HG02798 (cell line): ENCODE measurements around the gene PFDN5.
"Not testable (repeated sequence)": the region's sequence is repeated elsewhere in the genome, so short reads cannot be mapped to it uniquely, and the experiment has no call there.

Experiments
- ATAC-seq: cut with Tn5 transposase; IDR thresholded peaks from one replicate; pipeline ENCODE4 v1.9.1; 2021; ENCODE audit warnings: mild to moderate bottlenecking; ENCODE audit not compliant: unreplicated experiment, poor library complexity

PFDN5 gene

DNA sequence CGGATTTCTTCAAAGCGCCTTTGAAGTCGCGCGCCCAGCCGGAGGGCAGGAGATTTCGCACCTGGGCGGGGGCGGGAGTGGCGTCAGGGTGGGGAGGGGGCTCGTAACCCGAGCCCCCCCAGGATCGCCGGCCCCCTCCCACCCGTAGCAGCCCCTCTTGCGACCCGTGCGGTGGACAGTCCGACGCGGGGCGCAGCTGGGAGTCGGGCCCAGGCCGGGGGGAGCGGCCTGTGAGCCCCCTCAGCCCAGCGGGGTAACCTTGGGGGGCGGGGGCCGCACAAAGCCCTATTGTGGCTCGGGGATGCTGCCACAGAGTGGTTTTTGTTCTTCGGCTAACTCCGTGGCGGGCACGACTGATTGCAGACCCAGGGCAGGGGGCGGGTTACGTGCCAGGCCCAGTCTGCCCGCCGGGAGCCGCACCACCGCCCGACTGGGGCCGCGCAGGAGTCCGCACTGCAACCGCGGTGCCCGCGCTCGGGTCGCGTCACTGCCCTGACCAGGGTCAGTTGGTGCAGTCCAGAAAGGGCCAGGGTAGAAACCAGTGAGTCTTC is 30.2 kb downstream of the PFDN5 start:
- no peak for ATAC-seq

DNA sequence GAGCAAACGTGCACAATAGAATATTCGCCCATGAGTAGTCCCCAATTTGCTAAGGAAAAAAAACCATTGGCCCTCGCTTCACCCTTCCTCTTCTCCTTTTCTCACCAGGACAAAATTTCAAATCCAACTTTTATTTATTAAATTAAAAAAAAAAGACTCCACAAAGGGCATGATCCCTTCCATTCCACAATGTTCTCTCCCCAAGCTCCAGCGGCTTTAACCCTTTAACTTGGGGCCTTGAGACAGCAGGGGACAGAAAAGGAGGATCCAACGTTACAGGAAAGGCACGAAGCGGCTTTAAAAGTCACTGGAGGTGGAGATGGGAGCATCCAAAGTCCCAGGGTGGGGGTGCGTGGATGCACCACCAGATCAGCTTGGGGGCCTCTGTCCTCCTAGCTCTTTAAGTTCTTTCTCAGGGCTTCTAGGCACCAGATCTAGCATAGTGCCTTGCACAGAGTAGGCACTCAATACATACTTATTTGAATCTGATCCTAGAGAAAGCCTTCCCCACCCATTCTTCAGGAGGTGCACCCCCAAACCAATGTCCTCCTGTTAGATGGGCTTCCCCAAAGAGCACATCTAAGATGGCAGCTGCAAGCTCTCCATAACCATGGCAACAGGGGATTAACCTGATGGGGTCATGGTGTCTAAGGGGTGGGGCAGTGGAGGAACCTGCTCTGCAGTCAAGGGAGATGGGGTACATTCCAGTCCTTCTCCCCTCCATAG is 31.3 kb downstream of the PFDN5 start:
- no peak for ATAC-seq

DNA sequence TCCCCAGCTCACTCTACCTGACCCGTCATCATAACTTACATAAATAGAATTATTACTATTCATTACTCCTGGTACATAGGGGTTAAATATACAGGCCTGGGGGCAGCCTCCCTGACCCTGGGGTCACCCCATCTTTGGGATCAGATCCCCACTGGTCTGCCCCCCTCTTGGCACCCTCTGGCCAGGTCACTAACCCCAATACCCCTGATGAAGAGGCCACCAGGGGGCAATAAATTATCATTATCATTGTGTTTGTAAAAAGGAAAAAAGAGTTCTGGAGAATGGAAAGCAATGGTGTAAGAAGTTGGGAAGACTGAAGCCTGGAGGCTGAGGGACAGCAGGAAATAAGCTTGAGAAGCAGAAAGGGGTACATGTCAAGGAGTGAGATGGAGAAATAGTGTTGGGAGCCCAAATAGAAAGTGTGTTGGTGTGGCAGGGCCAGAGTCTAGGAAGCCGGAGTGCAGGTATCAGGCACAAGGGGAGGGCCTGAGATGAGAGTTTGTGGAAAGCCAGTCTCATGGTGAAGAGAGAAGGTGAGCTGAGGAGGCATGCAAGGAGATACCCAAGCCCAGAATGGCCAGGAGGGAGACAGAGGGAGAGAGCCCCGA is 32.2 kb downstream of the PFDN5 start:
- no peak for ATAC-seq

DNA sequence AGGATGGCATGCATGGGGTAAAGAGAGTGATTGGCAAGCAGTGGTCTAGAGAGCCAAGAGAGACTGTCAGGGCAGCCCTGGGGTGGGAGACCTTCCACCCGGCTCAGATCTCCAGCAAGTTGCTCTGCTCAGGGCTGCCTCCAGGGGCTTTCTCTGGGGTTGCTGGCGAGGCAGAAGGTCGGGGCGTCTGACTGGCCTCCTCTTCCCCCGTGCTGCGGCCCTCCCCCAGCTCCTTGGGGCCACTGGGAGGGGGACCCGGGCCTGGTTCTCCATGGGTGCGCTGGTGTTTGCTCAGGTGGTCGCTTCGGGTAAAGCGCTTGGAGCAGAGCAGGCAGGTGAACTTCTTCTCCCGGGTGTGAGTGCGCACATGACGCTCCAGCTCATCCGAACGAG is 32.7 kb downstream of the PFDN5 start:
- no peak for ATAC-seq

DNA sequence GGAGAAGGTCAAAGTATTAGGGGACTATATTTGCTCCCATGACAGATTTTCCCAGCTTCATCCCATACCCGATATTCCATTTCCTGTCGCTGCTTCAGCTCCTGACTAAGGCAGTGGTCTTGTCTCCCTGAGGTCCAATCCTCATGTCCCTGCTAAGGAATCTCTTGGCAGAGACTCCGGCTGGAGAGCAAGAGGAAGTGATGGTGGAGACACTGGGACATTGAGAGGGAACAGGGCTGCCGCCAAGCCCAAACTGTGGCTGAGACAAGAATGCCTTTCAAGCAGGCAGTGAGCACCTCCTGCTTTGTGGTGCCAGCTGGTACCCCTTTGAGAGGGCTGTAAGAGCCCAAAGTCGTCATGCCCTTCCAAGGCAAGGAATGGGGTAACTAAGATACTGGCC is 35.3 kb downstream of the PFDN5 start:
- ATAC-seq: no peak

DNA sequence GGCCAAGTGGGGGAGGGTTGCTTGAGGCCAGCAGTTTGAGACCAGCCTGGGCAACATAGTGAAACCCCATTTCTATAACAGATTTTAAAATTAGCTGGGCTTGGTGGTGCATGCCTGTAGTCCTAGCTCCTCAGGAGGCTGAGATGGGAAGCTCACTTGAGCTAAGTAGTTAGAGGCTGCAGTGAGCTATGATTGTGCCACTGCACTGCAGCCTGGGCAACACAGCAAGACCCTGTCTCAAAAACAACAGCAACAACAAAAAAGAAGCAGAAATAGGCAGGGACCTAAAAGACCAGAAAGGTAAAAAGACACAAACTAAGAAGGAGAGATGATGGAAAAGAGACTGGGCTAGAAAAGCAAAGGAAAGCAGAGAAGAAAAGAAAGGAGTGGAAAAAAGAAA is 37.0 kb downstream of the PFDN5 start:
- ATAC-seq: not testable (repeated sequence)

DNA sequence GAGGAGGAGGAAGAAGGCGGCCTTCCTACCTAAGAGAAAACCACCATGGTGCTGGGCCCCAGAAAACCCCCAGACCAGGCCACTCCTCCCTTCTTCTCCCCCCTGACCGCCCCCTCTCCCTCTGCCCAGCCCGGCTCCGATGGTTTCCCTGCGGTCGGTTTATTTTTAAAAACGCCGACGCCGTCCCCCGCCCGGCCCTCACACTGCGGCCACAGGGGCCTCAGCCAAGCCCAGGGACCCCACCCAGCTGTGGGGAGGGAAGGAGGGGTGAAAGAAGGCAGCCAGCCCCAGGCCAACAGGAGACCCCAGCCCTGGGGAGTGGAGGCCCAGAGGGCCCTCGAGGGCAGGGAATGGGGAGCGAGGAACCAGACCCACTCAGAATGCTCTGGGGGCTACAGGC is 37.4 kb downstream of the PFDN5 start:
- ATAC-seq: no peak

DNA sequence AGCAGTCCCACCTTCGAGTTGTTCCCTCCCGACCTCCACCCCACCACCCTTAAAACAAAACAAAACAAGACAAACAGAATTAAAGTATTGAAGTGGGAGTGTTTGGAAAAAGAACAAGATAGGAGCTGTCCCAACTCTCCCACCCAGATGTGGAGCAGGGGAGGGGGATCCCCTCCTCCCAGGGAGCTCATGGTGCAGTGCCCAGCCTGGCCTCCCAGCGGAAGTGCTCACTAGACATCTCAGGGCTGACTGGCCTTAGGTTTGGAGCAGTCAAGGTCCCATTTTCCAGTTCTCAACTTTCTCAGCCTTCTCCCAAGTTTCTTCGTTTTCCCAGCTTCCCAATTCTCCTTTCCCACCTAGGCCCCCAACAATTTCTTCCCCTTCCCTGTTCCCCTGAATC is 37.9 kb downstream of the PFDN5 start:
- no peak for ATAC-seq

DNA sequence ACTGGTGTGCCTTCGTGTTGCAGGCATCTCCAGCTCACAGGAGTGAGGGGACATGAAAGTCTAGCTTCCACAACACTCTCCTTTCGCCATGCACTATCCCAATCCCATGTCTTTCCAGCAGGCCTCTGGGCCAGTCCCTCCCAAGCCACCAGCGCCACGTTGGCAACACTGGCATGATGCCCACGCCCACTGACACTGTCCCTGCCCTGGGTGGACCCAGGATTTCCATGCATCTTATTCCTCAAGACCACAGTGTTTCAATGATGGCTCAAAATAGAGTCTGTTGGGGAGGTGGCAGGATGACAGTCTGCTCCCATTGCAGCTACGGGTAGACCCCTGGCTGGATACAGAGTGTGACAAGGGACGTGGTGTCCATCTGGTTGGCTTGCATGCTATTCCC is 38.5 kb downstream of the PFDN5 start:
- no peak for ATAC-seq

DNA sequence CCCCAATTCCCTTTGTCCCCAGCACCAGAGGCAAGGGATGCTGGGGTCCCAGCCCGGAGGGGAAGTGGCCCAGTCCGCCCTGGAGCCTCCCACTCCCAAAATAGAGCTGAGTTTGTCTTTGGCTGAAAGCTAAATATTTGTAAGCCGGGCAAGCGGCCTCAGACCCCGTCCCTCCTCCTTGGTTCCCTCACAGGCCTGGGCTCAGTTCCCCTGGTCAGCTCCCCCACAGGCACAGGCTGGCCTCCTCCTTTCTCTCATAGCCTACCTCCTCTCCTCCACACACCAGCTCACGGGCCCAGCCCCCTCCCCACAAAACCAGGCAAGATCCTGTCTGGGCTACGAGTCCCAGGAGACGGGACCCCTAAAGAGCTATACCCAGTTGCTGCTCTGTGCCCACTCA is 39.5 kb downstream of the PFDN5 start:
- ATAC-seq: no peak

DNA sequence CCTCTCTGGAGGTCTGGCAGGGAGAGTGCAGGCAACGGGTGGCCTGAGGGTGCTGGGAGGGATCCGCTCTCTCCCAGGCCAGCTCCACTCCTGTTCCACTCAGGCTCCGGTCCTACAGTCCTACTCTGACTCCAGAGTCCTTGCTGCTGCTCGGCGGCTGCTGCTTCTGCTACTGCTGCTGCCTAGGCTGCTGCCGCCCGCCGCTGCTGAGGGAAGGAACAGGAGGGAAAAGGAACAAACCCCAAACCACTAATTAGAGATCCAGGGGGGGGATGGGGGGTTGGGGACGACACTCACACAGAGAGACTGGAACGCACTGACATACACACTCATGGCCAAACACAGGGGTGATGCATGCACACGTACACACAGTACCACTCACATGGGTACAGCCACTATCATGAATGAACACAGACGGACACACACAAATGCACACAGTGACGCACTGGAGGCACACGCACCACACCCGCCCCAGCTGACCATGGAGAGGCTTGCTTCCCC is 40.9 kb downstream of the PFDN5 start, which contains the start of gene SP7:
SP7 (minus strand) TSS at position 174 of the 501 bp plus-strand sequence. CDS start 708 bp downstream, outside the sequence.
- ATAC-seq: no peak

DNA sequence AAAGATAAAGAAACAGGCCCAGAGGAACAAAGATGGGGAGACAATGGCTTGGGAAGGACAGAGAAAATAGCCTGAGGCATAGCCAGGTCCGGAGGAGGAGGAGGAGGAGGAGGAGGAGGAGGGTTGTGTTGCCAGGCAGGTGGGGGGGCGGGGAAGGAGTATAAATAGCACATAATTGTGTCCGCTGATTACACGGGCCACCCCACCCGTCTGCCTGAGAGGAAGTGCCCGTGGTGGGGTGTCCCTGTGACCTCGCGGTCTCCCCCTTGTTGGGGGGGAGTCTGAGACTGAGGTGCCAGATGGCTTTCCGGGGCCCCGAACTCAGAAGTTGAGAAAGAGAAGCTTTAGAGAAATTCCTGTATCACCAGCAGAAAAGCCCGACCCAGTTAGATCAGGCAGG is 42.7 kb downstream of the PFDN5 start:
- no peak for ATAC-seq

DNA sequence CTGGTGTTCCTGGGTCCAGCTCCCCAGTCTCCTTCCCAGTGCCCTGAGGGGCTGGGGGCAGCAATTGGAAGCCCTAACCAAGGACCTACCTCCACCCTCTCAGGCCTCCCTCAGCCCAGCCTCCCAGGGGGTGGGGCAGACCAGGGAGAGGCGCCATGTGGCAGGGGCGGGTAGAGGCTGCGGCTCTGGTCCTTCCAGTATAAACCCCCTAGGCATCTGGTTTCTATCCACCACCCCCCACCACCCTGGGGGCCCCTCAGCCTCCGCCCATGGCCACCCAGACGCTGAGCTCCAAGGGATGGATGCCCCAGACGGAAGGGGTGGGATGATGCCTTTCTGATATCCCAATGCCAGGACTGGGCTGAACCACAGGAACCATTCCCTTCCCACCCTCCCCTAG is 43.6 kb downstream of the PFDN5 start:
- ATAC-seq: no peak

DNA sequence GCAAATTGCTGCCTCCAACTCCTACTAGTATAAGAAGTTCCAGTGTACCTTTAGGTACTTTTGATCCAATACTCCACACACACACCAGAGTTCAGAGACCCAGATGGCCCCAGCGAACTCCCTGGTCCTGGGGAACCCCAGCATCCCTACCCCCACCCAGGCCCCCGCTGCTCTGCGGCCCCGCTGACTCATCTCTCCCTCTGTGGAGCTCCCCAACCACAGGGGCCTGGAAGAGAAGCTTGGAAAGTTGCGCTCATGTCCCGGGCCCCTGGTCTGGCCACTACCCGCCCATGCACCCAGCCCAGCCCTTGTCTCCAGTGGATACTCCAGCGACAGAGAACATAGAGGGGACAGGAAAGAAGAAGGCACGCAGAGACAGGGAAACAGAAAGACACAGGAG is 45.1 kb downstream of the PFDN5 start:
- no peak for ATAC-seq

DNA sequence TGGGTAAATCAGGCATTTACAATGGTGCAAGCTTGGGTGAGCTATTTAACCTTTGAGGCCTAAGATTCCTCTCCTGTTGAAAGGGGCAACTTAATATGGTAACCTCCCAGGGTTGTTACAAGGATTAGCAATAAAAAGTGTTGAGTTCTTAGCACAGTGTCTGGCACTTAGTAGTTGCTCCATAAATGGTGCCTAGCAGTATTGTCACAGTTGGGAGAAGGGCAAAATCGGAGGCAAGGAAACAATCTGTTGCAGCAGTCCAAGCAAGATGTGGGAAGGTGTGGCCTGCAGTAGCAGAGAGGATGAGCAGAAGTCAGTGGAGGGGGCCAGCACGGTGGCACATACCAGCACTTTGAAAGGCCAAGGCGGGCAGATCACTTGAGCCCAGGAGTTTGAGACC is 48.1 kb downstream of the PFDN5 start:
- no peak for ATAC-seq

DNA sequence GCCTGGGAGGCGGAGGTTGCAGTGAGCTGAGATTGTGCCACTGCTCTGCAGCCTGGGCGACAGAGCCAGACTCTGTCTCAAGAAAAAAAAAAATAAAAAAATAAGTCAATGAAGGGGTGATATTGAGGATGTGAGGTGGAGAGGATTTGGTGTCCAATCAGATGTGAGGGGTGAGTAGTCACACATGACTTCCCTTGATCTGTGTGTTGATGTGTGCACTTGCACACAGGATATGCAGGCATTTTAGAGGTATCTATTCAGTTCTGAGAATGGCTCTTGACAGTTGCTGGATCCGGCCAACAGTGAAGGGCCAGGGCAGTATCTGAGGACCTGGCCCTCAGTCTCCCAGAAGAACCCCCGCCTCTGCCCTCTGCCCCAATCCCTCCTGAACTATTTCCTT is 48.6 kb downstream of the PFDN5 start:
- ATAC-seq: no peak

DNA sequence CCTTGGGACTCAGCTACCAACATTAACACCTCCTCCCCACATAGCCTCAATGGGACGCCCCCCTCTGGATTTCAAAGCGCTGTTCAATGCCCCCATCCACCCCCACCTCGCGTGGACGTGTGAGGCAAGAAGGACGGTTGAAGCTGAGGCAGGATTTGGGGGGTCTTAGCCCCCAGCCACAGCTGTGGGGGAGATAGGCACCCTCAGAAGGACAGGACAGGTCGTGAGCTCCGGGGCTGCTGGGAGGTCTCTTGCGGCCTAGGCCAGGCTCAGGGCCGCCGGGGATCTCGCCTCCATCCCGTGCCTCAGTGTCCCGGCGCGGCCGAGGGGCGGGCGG is 49.1 kb downstream of the PFDN5 start:
- ATAC-seq: no peak

DNA sequence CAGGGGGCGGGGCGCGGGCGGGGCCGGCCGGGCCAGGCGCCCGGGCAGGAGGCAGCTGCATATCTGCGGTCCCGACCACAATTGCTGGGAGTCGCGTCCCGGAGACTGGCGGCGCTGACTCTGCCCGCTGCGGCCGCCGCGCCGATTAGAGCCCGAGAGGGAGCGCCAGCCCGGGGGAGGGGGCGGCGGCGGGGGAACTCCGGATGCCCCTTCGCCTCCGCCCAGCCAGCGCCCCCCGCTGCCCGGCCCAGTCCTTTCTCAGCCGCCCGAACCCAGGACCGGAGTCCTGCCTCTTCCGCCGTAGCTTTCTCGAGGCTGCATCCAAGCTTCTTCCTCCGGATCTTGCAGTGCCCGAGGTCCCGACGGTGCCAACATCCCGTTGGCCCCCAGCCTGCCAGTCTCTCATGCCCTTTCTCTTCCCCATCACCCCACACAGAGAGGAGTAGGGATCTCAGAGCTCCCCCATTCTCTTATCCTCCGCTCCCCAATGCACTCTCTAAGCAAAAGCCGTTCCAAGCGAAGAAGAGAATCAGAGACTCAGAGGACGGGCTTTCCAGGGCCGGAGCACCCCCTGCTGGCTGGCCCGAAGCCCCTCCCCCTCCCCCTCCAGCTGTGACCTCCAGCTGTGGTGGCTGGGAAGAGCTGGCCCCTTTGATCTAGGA is 49.6 kb downstream of the PFDN5 start:
- peak; percentile 60 for ATAC-seq

DNA sequence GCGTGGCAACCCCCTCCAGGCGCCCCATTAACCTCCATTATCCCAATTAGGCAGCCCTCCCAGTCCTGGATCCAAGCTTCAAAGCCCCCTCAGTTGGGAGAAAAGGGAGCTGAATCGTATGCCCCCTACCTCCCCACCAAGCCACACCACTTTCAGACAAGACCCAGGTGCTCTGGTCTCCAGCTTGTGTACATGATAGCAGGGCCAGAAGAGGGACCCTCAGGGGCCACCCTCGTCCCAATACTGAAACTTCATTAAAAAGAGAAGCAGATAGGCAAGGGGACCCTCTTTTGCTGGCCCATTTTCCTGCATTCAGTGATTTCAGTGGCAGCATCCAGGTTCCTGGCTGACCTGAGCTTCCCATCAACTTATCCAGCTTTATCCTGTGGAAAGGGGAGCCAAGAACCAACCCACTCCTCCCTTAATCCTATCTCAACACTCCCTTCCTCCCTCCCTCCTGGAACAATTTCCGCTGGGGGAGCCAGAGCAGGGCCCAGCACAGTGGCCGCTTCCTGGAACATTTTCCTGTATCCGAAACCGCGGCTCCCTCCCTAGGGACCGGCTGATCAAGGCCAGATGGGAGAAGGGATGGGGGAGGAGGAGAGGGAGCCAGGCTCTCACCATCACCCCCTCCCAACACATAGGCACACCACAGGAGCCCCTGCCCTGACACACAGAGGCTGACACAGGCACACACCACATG is 50.3 kb downstream of the PFDN5 start:
- no peak for ATAC-seq

DNA sequence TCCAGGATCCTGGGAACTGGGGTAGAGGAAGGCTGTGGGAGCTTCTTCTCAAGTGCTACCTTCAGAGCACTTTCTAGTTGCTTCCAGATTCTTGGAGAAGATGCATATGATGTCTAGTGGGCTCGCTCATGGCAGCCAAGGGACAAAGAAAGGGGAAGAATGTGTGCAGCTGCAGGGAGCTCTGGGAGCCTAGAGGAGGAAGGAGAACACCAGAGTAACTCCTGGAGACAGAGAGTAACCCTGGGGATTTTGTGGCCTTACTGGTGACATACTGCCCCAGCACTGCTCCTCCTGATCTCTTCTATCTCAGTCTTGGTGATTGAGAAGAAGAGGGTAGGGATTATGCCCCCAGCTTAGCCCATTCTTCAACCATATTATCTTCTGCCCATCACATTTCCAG is 51.1 kb downstream of the PFDN5 start:
- no peak for ATAC-seq

DNA sequence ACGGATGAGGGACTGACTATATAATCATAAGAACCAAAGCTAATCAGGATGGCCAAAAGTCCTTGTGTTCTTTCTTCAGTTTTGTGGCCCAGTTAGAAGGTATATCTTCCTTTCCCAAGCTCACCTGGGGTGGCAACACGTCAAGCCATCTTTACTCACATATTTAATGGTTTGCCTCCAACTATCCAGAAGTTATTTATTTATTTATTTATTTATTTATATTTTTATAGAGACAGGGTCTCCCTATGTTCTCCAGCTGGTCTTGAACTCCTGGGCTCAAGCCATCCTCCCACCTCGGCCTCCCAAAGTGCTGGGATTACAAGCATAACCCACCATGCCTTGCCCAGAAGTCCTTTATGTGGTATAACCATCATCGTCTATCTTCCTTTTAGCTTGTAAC is 52.6 kb downstream of the PFDN5 start:
- ATAC-seq: no peak
